Measurements from ENCODE around the gene MEX3A.

MEX3A gene

GRCh38 chr1:156090138-156090839 lies 8.0 kb upstream of the MEX3A start:
- H3K4me1 ChIP-seq, result peaks cover 0 to 8% (median 2%) of the 10 kb centered on the region in 4 donors
- no peaks in the 10 kb centered on the region for H3K36me3 ChIP-seq
- intact Hi-C loops (cut with DNase I; ENCODE audit: low total_unique reads), result loop anchor here (1.0 kb wide), 1 partner anchor 135 kb away; no protein-coding TSS in a partner anchor
- H3K4me3 ChIP-seq, result no peak overlapping the region
- no peaks in the 10 kb centered on the region for H3K9me3 ChIP-seq
- TF ChIP-seq CTCF (IDR thresholded peaks at IDR 0.05), result no peak
- peak in 1 of 2 donors; percentile 41 for DNase-seq
- H3K27ac ChIP-seq, result no peak overlapping the region
- H3K27me3 ChIP-seq, result no peaks in the 10 kb centered on the region

- no peak overlapping the region for H3K27ac ChIP-seq
Measured at GRCh38 chr1:156089704-156090103, 7.4 kb upstream of the MEX3A start.

GRCh38 chr1:156086256-156086662 lies 4.0 kb upstream of the MEX3A start:
- Histone ChIP-seq H3K27me3 (peaks cover 0 to 4% of the 10 kb centered on the region in 2 donors), H3K27ac (no peak overlapping the region), H3K9me3 (no peaks in the 10 kb centered on the region), H3K4me3 (no peak overlapping the region), H3K4me1 (peaks cover 0 to 27% (median 15%) of the 10 kb centered on the region in 4 donors), H3K36me3 (no peaks in the 10 kb centered on the region)
- no peak for TF ChIP-seq CTCF (IDR thresholded peaks at IDR 0.05)
- intact Hi-C loops (cut with DNase I; ENCODE audit: low total_unique reads), result no loop called here
- DNase-seq, result no peak

More at GRCh38 chr1:156089704-156090103, 7.4 kb upstream of the MEX3A start:
- Histone ChIP-seq H3K9me3 (no peaks in the 10 kb centered on the region), H3K27me3 (no peaks in the 10 kb centered on the region), H3K4me3 (no peak overlapping the region), H3K4me1 (peaks cover 0 to 8% (median 2%) of the 10 kb centered on the region in 4 donors), H3K36me3 (no peaks in the 10 kb centered on the region)
- no peak for DNase-seq
- intact Hi-C loops (cut with DNase I; ENCODE audit: low total_unique reads), result loop anchor here (1.0 kb wide), 1 partner anchor 136 kb away; no protein-coding TSS in a partner anchor
- no peak for TF ChIP-seq CTCF (IDR thresholded peaks at IDR 0.05)

GRCh38 chr1:156083800-156084790 lies 1.8 kb upstream of the MEX3A start:
- H3K27me3 ChIP-seq, result peaks cover 0 to 11% of the 10 kb centered on the region in 2 donors
- peaks cover 0 to 23% (median 14%) of the 10 kb centered on the region in 4 donors for H3K4me1 ChIP-seq
- no peak overlapping the region for H3K27ac ChIP-seq
- intact Hi-C loops (cut with DNase I; ENCODE audit: low total_unique reads), result no loop called here
- no peak for DNase-seq
- H3K9me3 ChIP-seq, result no peaks in the 10 kb centered on the region
- H3K4me3 ChIP-seq, result no peak overlapping the region
- TF ChIP-seq CTCF (IDR thresholded peaks at IDR 0.05), result no peak
- H3K36me3 ChIP-seq, result no peaks in the 10 kb centered on the region

- Histone ChIP-seq H3K4me1 (peaks cover 0 to 23% (median 14%) of the 10 kb centered on the region in 4 donors), H3K27me3 (peaks cover 0 to 18% of the 10 kb centered on the region in 2 donors), H3K27ac (no peak overlapping the region), H3K9me3 (no peaks in the 10 kb centered on the region), H3K36me3 (no peaks in the 10 kb centered on the region), H3K4me3 (peak overlapping the region; percentile 74 to 79)
- no peak for TF ChIP-seq CTCF (IDR thresholded peaks at IDR 0.05)
- no peak for DNase-seq
- intact Hi-C loops (cut with DNase I; ENCODE audit: low total_unique reads), result no loop called here
Measured at GRCh38 chr1:156081917-156082308, 352 bp downstream of the MEX3A start.
